SU-DHL-6 (cell line): Measurements from ENCODE around the gene RECQL.

Source experiments
- EZH2phosphoT487 ChIP-seq: fragments of 200-600 bp; sonication (generic), shearing (Covaris generic); conservative IDR thresholded peaks from 2 replicates; pipeline ENCODE4 v1.6.1; 2018; ENCODE audit warnings: mild to moderate bottlenecking, antibody characterized with exemption, low read length, moderate library complexity, mixed read lengths
- TF ChIP-seq, protein P1 (sequence below): fragments of 200-600 bp; sonication (generic); IDR thresholded peaks from one replicate; pipeline ENCODE4 v1.5.1; 2017; ENCODE audit warnings: antibody characterized with exemption, mild to moderate bottlenecking, low read length, moderate library complexity; ENCODE audit not compliant: insufficient read depth, poor library complexity, severe bottlenecking

GRCh38 chr12:21439347-21439746 is 62.1 kb downstream of the RECQL start:
- TF ChIP-seq, protein P1, sequence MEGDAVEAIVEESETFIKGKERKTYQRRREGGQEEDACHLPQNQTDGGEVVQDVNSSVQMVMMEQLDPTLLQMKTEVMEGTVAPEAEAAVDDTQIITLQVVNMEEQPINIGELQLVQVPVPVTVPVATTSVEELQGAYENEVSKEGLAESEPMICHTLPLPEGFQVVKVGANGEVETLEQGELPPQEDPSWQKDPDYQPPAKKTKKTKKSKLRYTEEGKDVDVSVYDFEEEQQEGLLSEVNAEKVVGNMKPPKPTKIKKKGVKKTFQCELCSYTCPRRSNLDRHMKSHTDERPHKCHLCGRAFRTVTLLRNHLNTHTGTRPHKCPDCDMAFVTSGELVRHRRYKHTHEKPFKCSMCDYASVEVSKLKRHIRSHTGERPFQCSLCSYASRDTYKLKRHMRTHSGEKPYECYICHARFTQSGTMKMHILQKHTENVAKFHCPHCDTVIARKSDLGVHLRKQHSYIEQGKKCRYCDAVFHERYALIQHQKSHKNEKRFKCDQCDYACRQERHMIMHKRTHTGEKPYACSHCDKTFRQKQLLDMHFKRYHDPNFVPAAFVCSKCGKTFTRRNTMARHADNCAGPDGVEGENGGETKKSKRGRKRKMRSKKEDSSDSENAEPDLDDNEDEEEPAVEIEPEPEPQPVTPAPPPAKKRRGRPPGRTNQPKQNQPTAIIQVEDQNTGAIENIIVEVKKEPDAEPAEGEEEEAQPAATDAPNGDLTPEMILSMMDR = no peak
- TF ChIP-seq EZH2phosphoT487 = no peak
